Stimulated activated naive B cell treated with anti-CD40 and anti-IgM and Interleukin-4, amounts not matched to agents 10 μg/mL and 1 μg/mL and 100 μg/mL, for 72 hours (primary cell): ENCODE measurements around the gene TCERG1L.

ENCODE experiments used
- ATAC-seq, 2 donors: fragments of 150-1000 bp; cut with Tn5 transposase; replicated peaks; 2 replicates each; pipeline ENCODE4 v1.10.0; 2021; ENCODE audit warnings: moderate library complexity in 1 of 2
- DNase-seq: peaks from one replicate; pipeline ENCODE4 v3.0.0; 2021
- H3K27ac Mint-ChIP-seq: one replicate; pipeline ENCODE4 v1.8.0; 2022; ENCODE audit warnings: mild to moderate bottlenecking, mixed read lengths
- H3K27me3 Mint-ChIP-seq, 2 donors: one replicate each; pipeline ENCODE4 v1.8.0; 2022; ENCODE audit warnings: mixed read lengths in 2 of 2
- H3K36me3 Mint-ChIP-seq, 2 donors: one replicate each; pipeline ENCODE4 v1.8.0; 2022; ENCODE audit warnings: mixed read lengths in 2 of 2, mild to moderate bottlenecking in 1 of 2
- H3K4me1 Mint-ChIP-seq, 2 donors: one replicate each; pipeline ENCODE4 v1.8.0; 2022; ENCODE audit warnings: mixed read lengths in 2 of 2, mild to moderate bottlenecking in 1 of 2
- H3K4me3 Mint-ChIP-seq, 2 donors: one replicate each; pipeline ENCODE4 v1.8.0; 2022; ENCODE audit warnings: mild to moderate bottlenecking in 2 of 2, mixed read lengths in 2 of 2, moderate library complexity in 1 of 2
- H3K9me3 Mint-ChIP-seq, 2 donors: one replicate each; pipeline ENCODE4 v1.8.0; 2022; ENCODE audit warnings: mixed read lengths in 2 of 2, mild to moderate bottlenecking in 1 of 2

TCERG1L gene

DNA sequence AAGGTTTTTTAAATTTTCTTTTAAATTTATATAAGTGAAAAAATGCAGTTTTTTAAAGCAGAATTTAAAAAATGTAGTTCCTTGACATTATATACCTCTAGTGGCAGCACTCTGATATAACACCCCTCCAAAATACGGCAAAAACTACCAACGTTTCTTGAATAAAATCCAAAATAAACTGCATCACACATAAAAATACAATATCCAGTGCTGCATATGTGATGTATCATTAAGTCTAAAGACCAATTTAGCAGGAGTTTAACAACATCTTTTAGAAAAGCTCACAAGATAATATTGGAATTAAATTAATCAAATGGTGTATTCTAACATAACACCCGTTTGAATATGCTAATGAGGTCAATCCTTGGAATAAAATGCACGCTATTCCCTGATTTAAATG, 1.4 kb downstream of the TCERG1L start:
- H3K9me3 Mint-ChIP-seq = no peaks in the 10 kb centered on the region
- DNase-seq (no peak), ATAC-seq (no peak)
- no peak overlapping the region for H3K27ac Mint-ChIP-seq
- no peak overlapping the region for H3K4me3 Mint-ChIP-seq
- H3K27me3 Mint-ChIP-seq = peaks cover 34 to 58% of the 10 kb centered on the region in 2 donors
- no peaks in the 10 kb centered on the region for H3K4me1 Mint-ChIP-seq
- no peaks in the 10 kb centered on the region for H3K36me3 Mint-ChIP-seq

DNA sequence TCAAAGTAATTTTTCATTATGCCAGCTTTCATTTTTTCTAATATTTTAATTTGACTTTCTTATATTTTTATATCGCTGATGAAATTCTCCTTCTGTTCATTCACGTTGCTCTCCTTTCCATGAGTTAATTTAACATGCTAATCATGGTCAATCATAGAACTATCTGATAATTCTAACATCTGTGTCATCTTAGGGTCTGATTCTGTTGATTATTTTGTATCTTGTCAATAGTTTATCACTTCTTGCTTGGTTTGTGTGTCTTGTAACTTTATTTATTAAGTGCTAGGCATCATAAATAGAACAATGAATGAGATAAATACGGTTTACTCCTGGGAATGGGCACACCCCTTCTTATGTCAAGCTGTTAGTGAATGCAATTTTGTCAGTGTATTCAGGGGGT, 11.0 kb downstream of the TCERG1L start:
- no peaks in the 10 kb centered on the region for H3K36me3 Mint-ChIP-seq
- ATAC-seq (no peak), DNase-seq (no peak)
- H3K4me3 Mint-ChIP-seq = no peak overlapping the region
- peaks cover 9 to 17% of the 10 kb centered on the region in 2 donors for H3K9me3 Mint-ChIP-seq
- H3K4me1 Mint-ChIP-seq = no peaks in the 10 kb centered on the region
- no peak overlapping the region for H3K27ac Mint-ChIP-seq
- H3K27me3 Mint-ChIP-seq = peaks cover 12 to 15% of the 10 kb centered on the region in 2 donors

DNA sequence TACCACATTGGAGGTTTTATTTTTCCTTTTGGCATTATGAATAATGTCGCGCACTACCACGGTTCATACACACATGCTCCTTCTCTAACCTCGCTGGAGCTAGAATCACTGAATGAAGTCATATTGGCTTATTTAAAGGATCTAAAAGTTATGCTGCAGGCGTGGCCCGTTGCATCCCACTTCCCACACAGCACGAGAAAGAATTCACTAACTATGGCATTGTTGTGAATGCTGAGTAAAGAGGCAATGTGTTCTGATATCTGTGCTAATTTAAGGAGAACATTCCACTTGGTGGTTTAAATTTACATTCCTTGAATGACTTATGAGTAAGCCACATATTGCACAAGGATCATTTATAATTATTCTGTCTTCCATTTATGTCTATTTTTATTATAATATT, 20.7 kb downstream of the TCERG1L start:
- peaks cover 0 to 3% of the 10 kb centered on the region in 2 donors for H3K9me3 Mint-ChIP-seq
- no peak for ATAC-seq
- no peak for DNase-seq
- H3K27me3 Mint-ChIP-seq = peaks cover 0 to 4% of the 10 kb centered on the region in 2 donors
- no peak overlapping the region for H3K4me3 Mint-ChIP-seq
- no peak overlapping the region for H3K27ac Mint-ChIP-seq
- no peaks in the 10 kb centered on the region for H3K36me3 Mint-ChIP-seq
- no peaks in the 10 kb centered on the region for H3K4me1 Mint-ChIP-seq

DNA sequence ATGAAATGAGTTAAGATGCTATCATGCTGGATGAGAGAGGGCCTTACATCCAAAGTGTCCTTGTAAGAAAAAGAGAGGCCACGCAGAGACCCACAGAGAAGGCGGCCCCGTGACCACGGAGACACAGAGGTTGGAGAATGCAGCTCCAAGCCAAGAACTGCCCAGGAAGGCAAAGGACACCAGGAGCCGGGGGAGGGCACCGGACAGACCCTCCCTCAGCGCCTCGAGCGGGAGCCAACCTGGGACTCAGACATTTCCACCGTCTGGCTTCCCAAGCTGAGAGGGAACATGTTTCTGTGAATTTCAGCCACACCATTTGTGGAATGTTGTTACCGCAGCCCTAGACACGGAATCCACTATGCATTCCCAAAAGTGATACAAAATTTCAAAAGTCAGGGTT, 22.9 kb downstream of the TCERG1L start:
- no peak overlapping the region for H3K27ac Mint-ChIP-seq
- DNase-seq = no peak
- H3K36me3 Mint-ChIP-seq = no peaks in the 10 kb centered on the region
- H3K27me3 Mint-ChIP-seq = no peaks in the 10 kb centered on the region
- peaks cover 0 to 3% of the 10 kb centered on the region in 2 donors for H3K9me3 Mint-ChIP-seq
- no peak for ATAC-seq
- H3K4me1 Mint-ChIP-seq = no peaks in the 10 kb centered on the region
- H3K4me3 Mint-ChIP-seq = no peak overlapping the region

DNA sequence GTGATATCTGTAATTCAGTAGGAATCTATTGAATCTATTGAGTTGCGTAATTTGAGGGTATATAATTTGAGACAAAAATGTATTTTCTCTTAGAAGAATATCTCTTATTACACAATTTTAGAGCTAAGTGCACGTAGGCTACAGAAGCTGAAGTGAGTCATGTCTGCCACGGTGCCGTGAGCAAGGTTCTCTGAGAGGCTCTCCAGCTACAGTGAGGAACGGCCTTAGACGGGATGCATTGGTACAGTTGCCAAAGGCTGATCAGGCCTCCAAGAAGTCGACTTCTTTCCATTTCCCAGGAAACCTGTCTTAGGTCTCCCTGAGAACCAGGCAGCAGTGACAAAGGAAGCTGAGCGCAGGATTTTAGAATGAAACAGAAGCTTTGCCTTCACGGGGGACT, 28.6 kb downstream of the TCERG1L start:
- Mint-ChIP-seq H3K9me3 (peaks cover 0 to 2% of the 10 kb centered on the region in 2 donors), H3K27me3 (no peaks in the 10 kb centered on the region), H3K4me1 (no peaks in the 10 kb centered on the region), H3K36me3 (no peaks in the 10 kb centered on the region), H3K4me3 (no peak overlapping the region), H3K27ac (no peak overlapping the region)
- ATAC-seq = no peak
- DNase-seq = no peak

DNA sequence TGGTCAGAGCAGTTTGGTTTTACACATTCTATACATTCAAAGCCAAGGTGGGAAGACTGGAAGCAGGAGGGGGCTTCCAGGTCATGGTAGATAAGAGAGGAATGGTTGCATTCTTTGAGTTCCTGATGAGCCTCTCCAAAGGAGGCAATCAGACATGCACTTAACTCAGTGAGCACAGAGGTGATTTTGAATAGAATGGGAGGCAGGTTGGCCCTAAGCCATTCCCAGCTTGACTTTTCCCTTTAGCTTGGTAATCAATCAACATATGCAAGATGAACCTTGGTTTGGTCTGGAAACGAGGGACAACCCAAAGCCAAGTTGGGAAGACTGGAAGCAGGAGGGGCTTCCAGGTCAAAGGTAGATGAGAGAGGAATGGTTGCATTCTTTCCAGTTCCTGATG, 31.4 kb downstream of the TCERG1L start:
- peaks cover 0 to 2% of the 10 kb centered on the region in 2 donors for H3K9me3 Mint-ChIP-seq
- H3K27me3 Mint-ChIP-seq = no peaks in the 10 kb centered on the region
- no peaks in the 10 kb centered on the region for H3K36me3 Mint-ChIP-seq
- DNase-seq (no peak), ATAC-seq (no peak)
- no peaks in the 10 kb centered on the region for H3K4me1 Mint-ChIP-seq
- no peak overlapping the region for H3K4me3 Mint-ChIP-seq
- H3K27ac Mint-ChIP-seq = no peak overlapping the region

DNA sequence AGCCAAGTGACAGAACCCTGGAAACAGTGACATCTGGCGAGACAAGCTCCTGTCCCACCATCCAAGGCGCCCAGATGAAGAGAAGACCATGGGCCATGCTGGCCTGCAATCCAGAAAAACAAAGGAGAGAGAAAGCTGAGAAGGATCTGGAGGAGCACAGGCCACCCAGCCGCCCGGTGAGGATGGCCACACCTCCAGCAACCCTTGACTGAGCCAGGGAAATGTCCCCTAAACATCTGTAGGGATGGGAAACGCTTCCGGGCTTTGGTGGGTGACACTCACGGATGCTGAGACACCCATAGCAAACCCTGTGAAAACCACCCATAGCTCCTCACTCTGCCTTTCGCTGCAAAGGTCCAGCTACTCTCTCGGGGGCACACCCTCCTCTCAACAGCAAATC, 32.0 kb downstream of the TCERG1L start:
- no peaks in the 10 kb centered on the region for H3K36me3 Mint-ChIP-seq
- no peaks in the 10 kb centered on the region for H3K4me1 Mint-ChIP-seq
- H3K9me3 Mint-ChIP-seq = peaks cover 0 to 2% of the 10 kb centered on the region in 2 donors
- ATAC-seq (no peak), DNase-seq (no peak)
- no peak overlapping the region for H3K27ac Mint-ChIP-seq
- no peak overlapping the region for H3K4me3 Mint-ChIP-seq
- H3K27me3 Mint-ChIP-seq = no peaks in the 10 kb centered on the region

DNA sequence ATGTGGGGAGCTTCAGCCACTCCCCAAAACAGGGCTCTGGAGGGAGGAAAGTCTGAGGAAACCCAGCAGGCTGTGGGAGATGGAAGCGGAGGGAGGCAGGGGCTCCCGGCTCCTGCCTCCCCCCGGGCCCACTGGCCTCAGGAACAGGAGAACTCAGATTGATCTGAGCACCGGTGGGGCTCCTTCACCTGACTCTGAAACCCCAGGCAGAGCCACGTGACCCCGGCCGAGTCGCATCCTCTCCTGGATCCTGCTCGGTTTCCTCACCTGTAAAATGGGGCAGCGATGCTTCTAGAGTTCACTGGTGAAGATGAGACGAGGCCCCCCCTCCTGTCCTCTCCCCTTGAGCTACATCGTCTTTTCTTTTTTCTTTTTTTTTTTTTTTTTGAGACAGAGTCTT, 33.6 kb downstream of the TCERG1L start:
- H3K4me1 Mint-ChIP-seq = no peaks in the 10 kb centered on the region
- H3K36me3 Mint-ChIP-seq = no peaks in the 10 kb centered on the region
- H3K27me3 Mint-ChIP-seq = no peaks in the 10 kb centered on the region
- no peak for DNase-seq
- no peak overlapping the region for H3K4me3 Mint-ChIP-seq
- H3K9me3 Mint-ChIP-seq = no peaks in the 10 kb centered on the region
- no peak for ATAC-seq
- H3K27ac Mint-ChIP-seq = no peak overlapping the region

DNA sequence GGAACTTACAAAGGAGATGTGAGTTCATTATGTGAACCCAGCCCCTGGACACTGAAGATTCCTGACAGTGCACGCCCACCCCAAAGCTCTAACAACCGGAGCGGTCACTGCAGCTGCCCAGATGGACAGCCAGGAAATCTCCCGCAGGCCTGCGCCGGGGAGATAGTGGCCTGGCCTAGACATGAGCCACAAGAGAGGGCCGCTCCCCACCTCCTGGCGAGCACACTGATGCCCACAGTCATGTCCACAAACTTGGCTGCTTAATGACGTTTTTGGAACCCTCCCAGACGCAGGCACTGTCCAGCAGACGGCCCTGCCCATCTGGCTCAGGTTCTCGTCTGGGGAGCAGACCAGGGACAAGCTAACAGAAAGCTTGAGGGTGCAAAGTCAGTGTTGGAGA, 34.2 kb downstream of the TCERG1L start:
- no peaks in the 10 kb centered on the region for H3K36me3 Mint-ChIP-seq
- H3K4me1 Mint-ChIP-seq = no peaks in the 10 kb centered on the region
- no peak overlapping the region for H3K4me3 Mint-ChIP-seq
- DNase-seq = no peak
- no peaks in the 10 kb centered on the region for H3K9me3 Mint-ChIP-seq
- H3K27me3 Mint-ChIP-seq = no peaks in the 10 kb centered on the region
- ATAC-seq = no peak
- no peak overlapping the region for H3K27ac Mint-ChIP-seq

DNA sequence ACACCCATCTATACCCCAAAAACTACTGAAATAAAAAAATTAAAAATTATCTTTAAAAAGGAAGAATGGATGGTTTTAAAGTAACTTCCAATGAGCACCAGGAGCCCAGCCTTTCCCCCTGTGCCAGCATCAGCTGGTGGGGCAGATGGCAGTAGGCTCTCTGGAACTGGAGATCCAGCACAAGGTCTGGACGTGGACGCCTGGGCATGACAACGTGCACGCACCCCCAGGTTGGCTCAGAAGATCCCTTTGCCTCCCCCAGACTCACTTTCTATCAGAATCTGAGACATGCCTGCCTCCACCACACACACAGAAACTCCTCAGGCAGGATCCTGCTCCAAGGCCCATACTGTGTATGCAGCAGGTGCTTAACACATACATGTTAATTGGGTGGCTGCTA, 35.8 kb downstream of the TCERG1L start:
- no peak overlapping the region for H3K27ac Mint-ChIP-seq
- DNase-seq (no peak), ATAC-seq (no peak)
- H3K36me3 Mint-ChIP-seq = no peaks in the 10 kb centered on the region
- no peaks in the 10 kb centered on the region for H3K4me1 Mint-ChIP-seq
- H3K4me3 Mint-ChIP-seq = no peak overlapping the region
- H3K9me3 Mint-ChIP-seq = no peaks in the 10 kb centered on the region
- no peaks in the 10 kb centered on the region for H3K27me3 Mint-ChIP-seq

DNA sequence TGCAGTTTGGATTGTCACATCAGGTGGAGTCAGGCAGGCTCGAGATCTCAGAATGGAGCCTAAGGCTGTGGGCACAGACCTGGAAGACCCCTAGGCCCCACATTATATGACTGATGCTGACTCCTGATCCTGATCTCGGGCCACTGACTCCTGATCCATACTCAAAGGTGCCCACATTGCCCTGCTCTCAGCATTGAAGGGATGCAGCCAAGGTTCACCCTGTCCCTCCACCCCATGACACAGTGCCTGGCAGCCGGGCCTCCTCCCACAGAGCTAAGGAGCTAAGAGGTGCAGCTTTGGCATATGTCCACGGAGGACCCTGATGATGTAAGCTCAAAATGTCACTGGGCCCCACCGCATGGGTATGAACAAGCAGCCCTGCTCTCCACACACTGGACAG, 36.6 kb downstream of the TCERG1L start:
- H3K36me3 Mint-ChIP-seq = no peaks in the 10 kb centered on the region
- no peaks in the 10 kb centered on the region for H3K9me3 Mint-ChIP-seq
- H3K27ac Mint-ChIP-seq = no peak overlapping the region

DNA sequence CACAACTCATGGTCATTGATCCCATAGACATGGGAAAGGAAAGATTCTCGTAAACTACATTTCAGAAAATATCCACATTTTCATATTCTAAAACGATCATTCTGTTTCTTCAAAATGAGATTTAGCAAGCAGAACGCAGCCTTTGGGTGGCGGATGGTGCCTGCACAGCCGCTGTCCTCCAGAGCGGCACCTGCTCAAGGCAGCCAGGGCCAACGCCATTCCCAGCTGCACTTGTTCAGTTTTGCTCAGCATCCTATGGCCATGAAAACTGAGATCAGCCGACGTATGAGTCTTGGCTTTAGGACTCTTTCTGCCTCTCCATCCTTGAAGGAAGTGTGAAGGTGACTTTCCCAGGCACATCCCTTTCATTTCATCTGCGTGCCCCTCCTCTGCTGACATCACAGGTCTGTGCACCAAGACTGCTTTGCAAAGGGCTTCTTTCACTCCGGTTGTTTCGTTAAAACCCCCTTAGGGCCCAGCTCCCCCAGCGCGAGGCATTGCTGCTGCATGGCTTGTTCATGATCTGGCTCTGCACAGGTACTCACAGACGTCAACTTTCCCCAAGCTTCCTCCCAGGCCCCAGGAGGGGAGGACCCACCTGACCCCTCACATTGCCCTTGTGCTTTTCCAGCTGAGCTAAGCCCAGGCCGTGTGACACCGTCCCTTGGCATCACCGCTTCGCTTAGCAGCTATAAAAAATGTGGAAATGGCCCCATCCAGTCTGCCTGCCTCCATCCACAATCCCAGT, 37.2 kb downstream of the TCERG1L start:
- H3K27ac Mint-ChIP-seq = no peak overlapping the region
- ATAC-seq (no peak), DNase-seq (no peak)
- no peak overlapping the region for H3K4me3 Mint-ChIP-seq
- no peaks in the 10 kb centered on the region for H3K36me3 Mint-ChIP-seq
- no peaks in the 10 kb centered on the region for H3K4me1 Mint-ChIP-seq
- H3K27me3 Mint-ChIP-seq = no peaks in the 10 kb centered on the region
- H3K9me3 Mint-ChIP-seq = no peaks in the 10 kb centered on the region

More for the DNA sequence above, 36.6 kb downstream of the TCERG1L start:
- H3K27me3 Mint-ChIP-seq = no peaks in the 10 kb centered on the region
- no peak overlapping the region for H3K4me3 Mint-ChIP-seq
- no peaks in the 10 kb centered on the region for H3K4me1 Mint-ChIP-seq
- DNase-seq = no peak
- no peak for ATAC-seq

DNA sequence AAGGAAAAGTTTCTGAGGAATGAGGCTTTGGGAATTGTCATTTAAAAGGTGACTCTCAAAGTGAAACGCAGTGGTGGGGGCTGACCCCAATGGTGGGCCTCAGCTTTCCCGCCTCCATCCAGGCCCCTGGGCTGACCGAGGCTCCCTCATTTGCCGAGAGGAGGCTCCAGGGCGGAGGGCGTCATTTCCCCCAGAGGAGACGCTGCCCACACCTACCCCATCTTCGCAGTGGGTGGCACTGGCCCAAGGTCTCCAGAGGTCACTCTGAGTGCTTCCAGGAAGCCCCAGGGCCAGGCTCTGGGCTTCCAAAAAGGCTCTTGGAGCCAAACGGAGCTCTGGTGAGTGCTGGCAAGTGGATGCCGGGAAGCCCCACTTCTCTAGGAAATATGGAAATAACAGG, 38.0 kb downstream of the TCERG1L start:
- no peaks in the 10 kb centered on the region for H3K4me1 Mint-ChIP-seq
- no peaks in the 10 kb centered on the region for H3K36me3 Mint-ChIP-seq
- H3K27ac Mint-ChIP-seq = no peak overlapping the region
- ATAC-seq (no peak), DNase-seq (no peak)
- no peaks in the 10 kb centered on the region for H3K27me3 Mint-ChIP-seq
- no peak overlapping the region for H3K4me3 Mint-ChIP-seq
- H3K9me3 Mint-ChIP-seq = no peaks in the 10 kb centered on the region

DNA sequence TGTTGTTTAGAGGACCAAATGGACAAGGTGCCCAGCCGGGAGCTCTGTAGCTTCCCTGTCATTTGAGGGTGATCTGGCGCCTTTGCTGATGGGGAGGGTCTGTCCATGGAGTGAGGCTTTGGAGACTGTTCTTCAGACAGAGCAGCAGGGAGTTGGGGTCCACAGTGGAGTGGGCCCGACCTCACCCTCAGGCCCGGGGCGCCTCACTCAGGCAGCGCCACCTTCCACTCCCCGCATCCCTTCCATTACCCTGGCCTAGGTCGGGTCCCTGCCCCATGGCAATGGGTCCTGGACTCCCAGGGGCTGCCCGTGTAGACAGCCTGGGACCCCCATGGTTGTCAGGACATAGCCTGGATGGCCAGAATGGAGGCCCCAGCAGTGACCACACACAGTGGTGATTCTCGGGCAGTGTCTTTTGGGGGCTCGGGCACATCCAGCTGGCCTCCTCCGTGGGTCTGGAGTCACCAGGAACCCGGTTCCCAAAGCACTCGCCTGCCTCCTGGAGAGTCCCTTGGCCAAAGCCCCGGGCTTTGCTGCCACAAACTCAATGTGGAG, 38.5 kb downstream of the TCERG1L start:
- Mint-ChIP-seq H3K36me3 (no peaks in the 10 kb centered on the region), H3K4me3 (no peak overlapping the region), H3K9me3 (no peaks in the 10 kb centered on the region), H3K27ac (no peak overlapping the region), H3K27me3 (no peaks in the 10 kb centered on the region), H3K4me1 (no peaks in the 10 kb centered on the region)
- ATAC-seq (no peak), DNase-seq (no peak)

DNA sequence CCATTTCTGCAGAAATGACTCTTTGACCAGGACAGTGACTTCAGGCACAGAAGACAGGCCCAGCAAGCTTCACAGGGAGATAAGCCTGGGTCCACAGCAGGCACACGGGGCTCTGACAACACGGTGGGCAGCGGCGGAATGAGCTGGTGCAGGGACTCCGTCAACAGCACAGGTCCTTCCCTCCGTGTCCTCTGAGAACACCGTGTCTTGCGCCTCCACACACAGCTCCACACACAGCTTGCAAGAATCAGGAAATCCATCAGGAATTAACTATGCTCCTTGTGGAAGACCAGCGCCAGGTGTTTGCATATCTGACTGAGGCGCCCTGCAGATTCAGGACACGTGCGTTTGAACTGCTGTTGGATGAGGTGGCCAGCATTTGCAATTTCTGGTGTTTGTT, 39.6 kb downstream of the TCERG1L start:
- Mint-ChIP-seq H3K36me3 (no peaks in the 10 kb centered on the region), H3K27ac (no peak overlapping the region), H3K27me3 (no peaks in the 10 kb centered on the region), H3K9me3 (no peaks in the 10 kb centered on the region), H3K4me3 (no peak overlapping the region), H3K4me1 (no peaks in the 10 kb centered on the region)
- DNase-seq = no peak
- no peak for ATAC-seq
